HG02973 (cell line): ENCODE data around the gene IRF2BP2.

Source experiments
- ATAC-seq: cut with Tn5 transposase; IDR thresholded peaks from one replicate; pipeline ENCODE4 v1.9.1; 2021; ENCODE audit warnings: moderate library complexity; ENCODE audit not compliant: unreplicated experiment

The IRF2BP2 gene

DNA sequence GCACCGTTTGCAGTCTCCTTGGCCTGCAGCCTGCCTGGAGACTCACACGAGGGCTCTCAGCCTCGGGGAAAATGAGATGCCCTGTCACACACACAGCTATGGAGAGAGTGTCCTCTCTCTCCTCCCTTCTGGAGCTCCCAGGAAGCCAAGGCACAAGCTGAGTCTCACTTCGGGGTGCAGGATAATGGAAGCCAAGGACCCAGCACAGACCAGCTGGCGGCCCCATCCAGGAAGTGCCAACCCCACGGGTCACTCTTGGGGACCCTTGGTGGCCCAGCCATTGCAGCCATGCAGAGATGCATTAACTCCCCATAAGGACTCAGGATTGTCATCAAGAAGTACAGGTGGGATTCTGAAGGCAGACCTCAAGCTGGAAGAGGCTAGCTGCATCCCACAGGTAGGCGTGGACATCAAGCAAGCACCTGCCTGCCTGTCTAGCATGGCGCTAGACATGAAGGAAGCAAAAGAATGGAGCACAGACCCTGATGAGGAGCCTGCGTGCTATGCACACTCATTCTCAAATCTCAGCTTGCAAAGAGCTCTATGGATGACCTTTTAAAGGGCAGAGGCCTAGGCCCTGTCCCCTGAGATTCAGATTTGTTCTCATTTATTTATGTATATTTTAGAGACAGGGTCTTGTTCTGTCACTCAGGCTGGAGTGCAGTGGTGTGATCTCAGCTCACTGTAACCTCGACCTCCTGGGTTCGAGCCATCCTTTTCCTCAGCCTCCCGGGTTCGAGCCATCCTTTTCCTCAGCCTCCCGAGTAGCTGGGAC lies 49.9 kb downstream of the IRF2BP2 start:
- no peak for ATAC-seq

DNA sequence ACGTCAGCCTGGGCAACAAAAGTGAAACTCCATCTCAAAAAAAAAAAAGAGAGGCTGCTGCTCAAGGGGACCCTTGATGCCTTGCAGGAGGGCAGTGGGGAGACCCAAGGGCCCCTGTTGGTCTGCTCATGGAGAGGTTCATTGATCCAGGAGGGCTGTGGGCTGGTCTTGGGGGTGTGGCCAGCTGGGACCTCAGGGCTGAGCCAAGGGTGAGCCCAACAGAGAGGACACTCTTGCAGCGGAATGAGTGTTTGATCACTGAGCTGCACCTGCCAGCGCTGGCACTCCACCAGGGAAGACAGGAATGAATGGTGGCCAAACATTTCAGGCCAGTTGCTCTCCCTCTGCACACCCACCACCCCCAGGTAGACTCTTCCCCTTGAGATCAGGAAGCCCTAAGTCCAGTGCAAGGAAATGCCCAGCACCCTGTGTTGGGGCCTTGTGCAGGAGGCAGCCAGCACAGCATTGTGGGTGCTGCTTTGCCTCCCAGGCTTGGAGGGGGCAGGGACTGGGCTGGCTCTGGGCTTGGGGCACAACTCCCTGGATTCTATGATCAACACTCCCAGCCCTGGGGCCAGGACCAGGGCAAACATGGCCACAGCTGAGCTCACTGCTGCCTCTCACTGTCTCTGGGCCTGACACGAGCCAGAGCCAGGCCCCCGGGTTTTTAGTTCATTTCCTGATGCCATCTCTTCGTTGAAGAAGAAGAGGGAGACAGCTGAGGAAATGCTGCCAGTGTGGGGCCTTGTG lies 50.7 kb downstream of the IRF2BP2 start:
- ATAC-seq, result no peak

DNA sequence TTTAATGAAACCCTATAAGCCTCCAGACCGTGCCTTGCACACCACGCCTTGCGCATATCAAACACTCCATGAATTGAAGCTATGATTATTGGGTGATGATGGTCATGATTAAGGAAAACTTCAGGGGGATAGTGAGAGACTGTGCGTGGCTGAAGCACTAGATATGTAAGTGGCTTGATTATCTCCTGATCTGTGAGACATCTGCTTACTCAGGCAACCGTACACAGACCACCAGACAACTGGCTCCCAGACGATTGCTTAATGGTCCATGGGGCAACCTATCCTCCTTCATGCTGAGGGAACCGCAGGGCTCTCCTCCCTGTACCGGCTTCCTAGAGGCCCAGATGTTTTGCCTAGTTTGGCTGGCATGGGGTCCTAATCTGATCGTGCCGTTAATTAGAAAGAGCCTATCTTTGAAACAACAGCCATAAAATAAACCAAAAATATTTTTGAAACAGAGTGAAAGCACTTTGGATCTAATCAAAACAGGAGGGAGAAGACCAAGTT lies 51.6 kb downstream of the IRF2BP2 start:
- ATAC-seq, result no peak

DNA sequence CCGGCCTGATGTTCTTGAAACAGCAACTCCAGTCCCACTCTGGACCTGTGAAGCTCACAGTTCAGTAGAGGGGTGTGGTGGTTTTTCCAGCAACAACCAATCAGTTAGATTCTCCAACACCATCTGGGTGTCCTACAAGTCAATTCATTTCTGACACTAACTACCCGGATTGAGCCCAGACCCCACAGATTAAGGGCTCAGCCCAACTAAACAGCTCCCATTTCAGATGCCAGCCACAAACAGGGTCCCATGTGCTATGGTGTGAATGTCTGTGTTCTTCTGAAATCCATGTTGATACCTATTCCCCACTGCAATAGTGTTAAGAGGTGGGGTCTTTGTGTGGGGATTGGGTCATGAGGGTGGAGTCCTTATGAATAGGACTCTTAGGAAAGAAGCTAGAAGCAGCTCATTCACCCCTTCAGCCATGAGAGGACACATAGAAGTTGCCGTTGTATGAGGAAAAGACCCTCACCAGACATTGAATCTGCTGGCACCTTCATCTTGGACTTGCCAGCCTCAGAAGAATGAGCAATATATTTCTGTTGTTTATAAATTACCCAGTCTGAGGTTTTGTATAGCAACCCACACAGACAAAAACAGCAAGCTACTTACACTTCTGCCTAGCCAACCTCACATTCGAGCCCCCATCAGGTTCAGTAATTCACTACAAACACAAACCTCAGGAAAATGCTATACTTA lies 53.6 kb downstream of the IRF2BP2 start:
- ATAC-seq, result no peak

DNA sequence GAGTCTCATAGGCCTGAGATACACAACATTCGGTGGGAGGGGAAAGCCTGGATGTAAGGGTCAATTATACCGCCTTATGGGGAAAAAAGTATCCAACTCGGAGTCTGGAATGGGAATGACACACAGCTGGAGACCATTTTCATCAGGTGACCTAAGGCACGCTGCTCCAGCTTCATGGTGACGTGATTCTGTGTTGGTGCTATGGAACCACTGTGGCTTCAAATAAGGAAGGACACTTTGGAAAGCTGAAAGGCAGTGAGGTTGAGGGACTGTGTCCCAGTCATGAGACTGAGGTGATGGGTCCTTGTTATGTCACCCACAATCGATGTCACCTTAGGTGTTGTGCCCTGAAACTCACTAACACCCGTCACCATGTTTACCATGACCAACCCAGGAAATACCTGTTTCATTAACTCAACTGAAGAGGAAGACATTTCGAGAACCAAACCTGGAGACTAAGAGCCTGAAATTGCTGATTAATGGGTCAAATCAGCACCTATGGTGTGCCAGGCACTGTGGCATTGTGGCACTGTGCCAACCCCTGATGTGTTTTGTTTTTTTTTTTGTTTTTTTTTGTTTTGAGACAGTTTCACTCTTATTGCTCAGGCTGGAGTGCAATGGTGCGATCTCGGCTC lies 54.5 kb downstream of the IRF2BP2 start:
- ATAC-seq, result no peak

DNA sequence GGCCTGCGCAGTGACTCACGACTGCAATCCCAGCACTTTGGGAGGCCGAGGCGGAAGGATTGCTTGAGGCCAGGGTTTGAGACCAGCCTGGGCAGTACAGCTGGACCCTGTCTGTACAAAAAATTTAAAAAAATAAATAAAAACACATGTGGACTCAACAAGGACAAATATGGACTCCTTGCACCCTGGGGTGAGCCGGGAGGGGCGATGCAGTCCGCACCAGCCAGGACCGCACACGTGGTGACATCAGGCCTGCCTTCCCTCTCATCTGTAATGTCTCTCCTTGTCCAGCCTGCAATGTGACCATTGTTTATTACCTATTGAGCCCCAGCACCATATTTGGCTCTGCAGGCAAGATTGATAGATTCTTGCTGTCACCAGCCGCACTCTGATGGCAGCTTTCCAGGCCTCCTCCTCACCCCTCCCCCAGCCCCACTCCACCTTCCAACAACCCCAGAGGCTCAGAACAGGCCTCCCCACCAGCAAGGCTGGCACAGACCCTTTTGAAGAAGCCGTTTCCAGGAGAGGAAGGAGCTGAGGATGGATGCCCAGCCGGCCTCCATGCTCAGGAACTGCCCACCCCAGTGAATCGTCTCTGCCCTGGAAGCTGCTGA lies 55.2 kb downstream of the IRF2BP2 start:
- ATAC-seq, result no peak
